ENCODE results near the gene MAP1LC3B2.

Gene MAP1LC3B2

GRCh38 chr12:116597886-116598285 lies 38.7 kb downstream of the MAP1LC3B2 start:
- no peak for DNase-seq

GRCh38 chr12:116598311-116599284 lies 39.4 kb downstream of the MAP1LC3B2 start:
- no peak for DNase-seq

- DNase-seq: peak; percentile 61
These were observed 40.3 kb downstream of the MAP1LC3B2 start for GRCh38 chr12:116599285-116600136.

- no peak for DNase-seq
These were observed 42.1 kb downstream of the MAP1LC3B2 start for GRCh38 chr12:116600959-116601918.

- no peak for DNase-seq
These were observed 43.0 kb downstream of the MAP1LC3B2 start for GRCh38 chr12:116601933-116602810.

GRCh38 chr12:116603546-116604177 lies 44.5 kb downstream of the MAP1LC3B2 start:
- no peak for DNase-seq

GRCh38 chr12:116604178-116604895 lies 45.2 kb downstream of the MAP1LC3B2 start:
- no peak for DNase-seq

GRCh38 chr12:116604951-116605641 lies 45.9 kb downstream of the MAP1LC3B2 start:
- DNase-seq: no peak

GRCh38 chr12:116606397-116606796 lies 47.2 kb downstream of the MAP1LC3B2 start:
- DNase-seq: no peak

- no peak for DNase-seq
These were observed 47.9 kb downstream of the MAP1LC3B2 start for GRCh38 chr12:116607039-116607438.

GRCh38 chr12:116609319-116610114 lies 50.3 kb downstream of the MAP1LC3B2 start:
- DNase-seq: peak; percentile 27

- DNase-seq: no peak
These were observed 51.9 kb downstream of the MAP1LC3B2 start for GRCh38 chr12:116610971-116611541.

- DNase-seq: no peak
These were observed 53.3 kb downstream of the MAP1LC3B2 start for GRCh38 chr12:116612436-116612835.

- no peak for DNase-seq
These were observed 54.1 kb downstream of the MAP1LC3B2 start for GRCh38 chr12:116613256-116613655.

GRCh38 chr12:116614194-116614915 lies 55.2 kb downstream of the MAP1LC3B2 start:
- DNase-seq: no peak

GRCh38 chr12:116615141-116615861 lies 56.1 kb downstream of the MAP1LC3B2 start:
- no peak for DNase-seq

All from activated naive CD4-positive, alpha-beta T cell treated with anti-CD3 and anti-CD28 coated beads, Interleukin-2, amount 50 U/mL, for 16 hours (primary cell).